ENCODE results near the gene ACCSL.

- TF ChIP-seq TAF1 (IDR thresholded peaks at IDR 0.05; ENCODE audit: borderline replicate concordance, insufficient read depth, low read length) (no peak), POLR2AphosphoS5 (IDR thresholded peaks at IDR 0.05; ENCODE audit: low read depth, low read length) (no peak)
- TF ChIP-seq, protein P1, sequence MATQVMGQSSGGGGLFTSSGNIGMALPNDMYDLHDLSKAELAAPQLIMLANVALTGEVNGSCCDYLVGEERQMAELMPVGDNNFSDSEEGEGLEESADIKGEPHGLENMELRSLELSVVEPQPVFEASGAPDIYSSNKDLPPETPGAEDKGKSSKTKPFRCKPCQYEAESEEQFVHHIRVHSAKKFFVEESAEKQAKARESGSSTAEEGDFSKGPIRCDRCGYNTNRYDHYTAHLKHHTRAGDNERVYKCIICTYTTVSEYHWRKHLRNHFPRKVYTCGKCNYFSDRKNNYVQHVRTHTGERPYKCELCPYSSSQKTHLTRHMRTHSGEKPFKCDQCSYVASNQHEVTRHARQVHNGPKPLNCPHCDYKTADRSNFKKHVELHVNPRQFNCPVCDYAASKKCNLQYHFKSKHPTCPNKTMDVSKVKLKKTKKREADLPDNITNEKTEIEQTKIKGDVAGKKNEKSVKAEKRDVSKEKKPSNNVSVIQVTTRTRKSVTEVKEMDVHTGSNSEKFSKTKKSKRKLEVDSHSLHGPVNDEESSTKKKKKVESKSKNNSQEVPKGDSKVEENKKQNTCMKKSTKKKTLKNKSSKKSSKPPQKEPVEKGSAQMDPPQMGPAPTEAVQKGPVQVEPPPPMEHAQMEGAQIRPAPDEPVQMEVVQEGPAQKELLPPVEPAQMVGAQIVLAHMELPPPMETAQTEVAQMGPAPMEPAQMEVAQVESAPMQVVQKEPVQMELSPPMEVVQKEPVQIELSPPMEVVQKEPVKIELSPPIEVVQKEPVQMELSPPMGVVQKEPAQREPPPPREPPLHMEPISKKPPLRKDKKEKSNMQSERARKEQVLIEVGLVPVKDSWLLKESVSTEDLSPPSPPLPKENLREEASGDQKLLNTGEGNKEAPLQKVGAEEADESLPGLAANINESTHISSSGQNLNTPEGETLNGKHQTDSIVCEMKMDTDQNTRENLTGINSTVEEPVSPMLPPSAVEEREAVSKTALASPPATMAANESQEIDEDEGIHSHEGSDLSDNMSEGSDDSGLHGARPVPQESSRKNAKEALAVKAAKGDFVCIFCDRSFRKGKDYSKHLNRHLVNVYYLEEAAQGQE (IDR thresholded peaks at IDR 0.05; ENCODE audit: insufficient read depth in 1 of 2, low read depth in 2 of 2, low read length in 2 of 2) = no peak
Measured at GRCh38 chr11:44007481-44008087, 40.2 kb upstream of the ACCSL start.

Measured in PFSK-1 (cell line).